Colonic mucosa (tissue), 4 donors: ENCODE data around the gene SFSWAP. TPM values are rescaled to one million over a fixed set of nuclear protein-coding genes. Genes with fewer than 3 reads are reported as not detected.
"Not testable (repeated sequence)": the region's sequence is repeated elsewhere in the genome, so short reads cannot be mapped to it uniquely, and the experiment has no call there.

Experiments used
- DNase-seq: peaks from one replicate; pipeline ENCODE4 v3.0.0-alpha.2; 2020
- H3K27ac ChIP-seq: fragments of 200-600 bp; one replicate; pipeline ENCODE4 v1.8.0; 2021
- H3K27me3 ChIP-seq: fragments of 200-600 bp; one replicate; pipeline ENCODE4 v1.8.0; 2021
- H3K36me3 ChIP-seq: fragments of 200-600 bp; one replicate; pipeline ENCODE4 v1.8.0; 2021
- H3K4me1 ChIP-seq: fragments of 200-600 bp; one replicate; pipeline ENCODE4 v1.8.0; 2021; ENCODE audit warnings: mild to moderate bottlenecking
- H3K4me3 ChIP-seq: fragments of 200-600 bp; one replicate; pipeline ENCODE4 v1.8.0; 2021
- H3K9ac ChIP-seq, 2 donors: one replicate each; pipeline ENCODE4 v1.7.0; 2013; ENCODE audit warnings: control low read depth in 2 of 2, low read depth in 2 of 2, low read length in 2 of 2
- H3K9me3 ChIP-seq: fragments of 200-600 bp; one replicate; pipeline ENCODE4 v1.8.0; 2021
- intact Hi-C: fragments of 100-400 bp; cut with DNase I; formaldehyde crosslinking; loops from one replicate; pipeline ENCODE4 v1.14.1; 2022
- total RNA-seq, 2 donors: library from RNA; stranded (reverse); fragmentation: NEBNext Ultra II Directional in 1 of 2; extraction: Animal tissue kit (Norgen Biotek cat#: 25700) in 1 of 2; gene quantifications; one replicate each; pipeline ENCODE4 v1.2.1, GENCODE V29; 2021
- TF ChIP-seq, protein P1 (sequence below): fragments of 200-600 bp; IDR thresholded peaks from one replicate; pipeline ENCODE4 v1.8.0; 2022; ENCODE audit warnings: antibody characterized with exemption, mild to moderate bottlenecking
- donor health status: healthy.
- donor health status: DM: no; HTN: no; CAD: no.
- donor health status: DM: no; HTN: no; CAD: no.

The SFSWAP gene
- total RNA-seq, 2 donors from 2014 or later: 28.2 to 35.6 TPM

DNA sequence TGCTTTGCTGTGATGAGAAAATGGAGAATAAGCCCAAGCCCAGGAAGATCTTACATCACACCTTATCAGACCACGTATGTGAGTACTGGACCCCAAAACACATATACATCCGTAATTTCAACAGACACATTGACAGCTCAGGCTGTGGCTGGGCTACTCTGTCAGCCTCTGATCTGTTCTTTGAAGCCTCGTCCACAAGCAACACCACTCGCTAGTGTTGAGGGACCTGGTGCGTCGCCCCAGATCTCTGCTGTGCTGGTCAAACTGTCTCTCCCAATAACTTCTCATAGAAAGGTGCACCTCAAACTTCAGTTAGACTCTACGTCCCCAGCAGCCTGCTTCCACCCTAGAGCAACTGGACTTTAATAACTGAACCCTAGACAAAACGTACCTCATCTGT is 10.6 kb upstream of the SFSWAP start:
- no peak overlapping the region for H3K9ac ChIP-seq
- TF ChIP-seq, protein P1, sequence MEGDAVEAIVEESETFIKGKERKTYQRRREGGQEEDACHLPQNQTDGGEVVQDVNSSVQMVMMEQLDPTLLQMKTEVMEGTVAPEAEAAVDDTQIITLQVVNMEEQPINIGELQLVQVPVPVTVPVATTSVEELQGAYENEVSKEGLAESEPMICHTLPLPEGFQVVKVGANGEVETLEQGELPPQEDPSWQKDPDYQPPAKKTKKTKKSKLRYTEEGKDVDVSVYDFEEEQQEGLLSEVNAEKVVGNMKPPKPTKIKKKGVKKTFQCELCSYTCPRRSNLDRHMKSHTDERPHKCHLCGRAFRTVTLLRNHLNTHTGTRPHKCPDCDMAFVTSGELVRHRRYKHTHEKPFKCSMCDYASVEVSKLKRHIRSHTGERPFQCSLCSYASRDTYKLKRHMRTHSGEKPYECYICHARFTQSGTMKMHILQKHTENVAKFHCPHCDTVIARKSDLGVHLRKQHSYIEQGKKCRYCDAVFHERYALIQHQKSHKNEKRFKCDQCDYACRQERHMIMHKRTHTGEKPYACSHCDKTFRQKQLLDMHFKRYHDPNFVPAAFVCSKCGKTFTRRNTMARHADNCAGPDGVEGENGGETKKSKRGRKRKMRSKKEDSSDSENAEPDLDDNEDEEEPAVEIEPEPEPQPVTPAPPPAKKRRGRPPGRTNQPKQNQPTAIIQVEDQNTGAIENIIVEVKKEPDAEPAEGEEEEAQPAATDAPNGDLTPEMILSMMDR: no peak
- DNase-seq: no peak
- no peak overlapping the region for H3K4me3 ChIP-seq
- H3K36me3 ChIP-seq: no peaks in the 10 kb centered on the region
- H3K4me1 ChIP-seq: no peaks in the 10 kb centered on the region
- H3K27ac ChIP-seq: no peak overlapping the region
- intact Hi-C loops: no loop called here
- H3K9me3 ChIP-seq: no peaks in the 10 kb centered on the region
- no peaks in the 10 kb centered on the region for H3K27me3 ChIP-seq

DNA sequence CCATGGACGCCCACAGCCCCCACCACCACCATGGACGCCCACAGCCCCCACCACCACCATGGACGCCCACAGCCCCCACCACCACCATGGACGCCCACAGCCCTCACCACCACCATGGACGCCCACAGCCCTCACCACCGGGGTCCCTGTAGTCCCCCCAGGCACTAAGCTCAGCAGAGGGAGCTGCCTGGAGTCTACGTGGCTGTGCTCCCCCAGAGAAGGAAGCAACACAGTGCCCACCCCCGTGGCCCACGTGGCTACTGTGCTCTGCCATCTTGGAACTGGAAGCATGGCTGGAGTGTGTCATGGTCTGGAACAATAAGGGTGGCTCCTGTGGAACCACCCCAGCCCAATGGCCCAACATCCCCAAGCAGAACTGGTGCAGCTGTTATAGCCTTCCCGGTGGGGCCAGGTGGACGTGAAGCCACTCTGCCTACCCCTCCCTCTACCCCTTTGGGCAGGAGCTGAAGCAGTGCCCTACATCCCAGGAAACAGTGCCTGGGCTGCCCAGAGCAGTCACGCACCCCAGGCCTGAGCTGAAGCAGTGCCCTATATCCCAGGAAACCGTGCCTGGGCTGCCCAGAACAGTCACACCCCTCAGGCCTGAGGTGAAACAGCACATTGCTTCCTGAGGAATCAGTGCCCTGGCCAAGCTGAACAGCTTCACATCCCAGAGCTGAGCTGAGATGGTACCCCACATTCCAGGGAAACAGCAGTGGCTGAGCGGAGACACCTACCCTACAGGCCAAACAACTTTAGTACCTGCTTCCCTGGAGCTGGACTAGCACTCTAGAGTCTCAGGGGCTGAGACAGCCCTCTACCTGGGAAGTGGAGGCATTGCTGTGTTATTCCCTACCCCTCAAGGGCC is 9.0 kb upstream of the SFSWAP start:
- Histone ChIP-seq H3K4me1 (no peaks in the 10 kb centered on the region), H3K4me3 (no peak overlapping the region), H3K9ac (no peak overlapping the region), H3K9me3 (no peaks in the 10 kb centered on the region), H3K27ac (no peak overlapping the region), H3K36me3 (no peaks in the 10 kb centered on the region), H3K27me3 (no peaks in the 10 kb centered on the region)
- TF ChIP-seq, protein P1: no peak
- intact Hi-C loops: no loop called here
- DNase-seq: no peak

DNA sequence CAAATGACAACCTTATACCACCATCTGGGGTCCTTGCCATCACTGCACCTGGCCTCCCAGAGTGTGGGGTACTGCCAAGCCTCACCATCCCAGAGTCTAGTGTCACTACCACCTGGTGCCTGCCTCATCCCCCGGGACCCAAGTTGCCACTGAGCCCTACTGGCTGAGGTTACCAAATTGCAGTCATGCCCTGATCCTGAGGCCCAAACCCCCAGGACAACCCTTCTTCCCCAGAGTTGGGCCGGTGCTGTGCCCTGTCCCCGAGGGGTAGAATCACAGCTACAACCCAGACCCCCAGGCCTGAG is 8.4 kb upstream of the SFSWAP start:
- no peaks in the 10 kb centered on the region for H3K36me3 ChIP-seq
- H3K4me3 ChIP-seq: no peak overlapping the region
- H3K4me1 ChIP-seq: no peaks in the 10 kb centered on the region
- intact Hi-C loops: no loop called here
- H3K27me3 ChIP-seq: no peaks in the 10 kb centered on the region
- no peaks in the 10 kb centered on the region for H3K9me3 ChIP-seq
- TF ChIP-seq, protein P1: no peak
- DNase-seq: no peak
- H3K9ac ChIP-seq: no peak overlapping the region
- H3K27ac ChIP-seq: no peak overlapping the region

DNA sequence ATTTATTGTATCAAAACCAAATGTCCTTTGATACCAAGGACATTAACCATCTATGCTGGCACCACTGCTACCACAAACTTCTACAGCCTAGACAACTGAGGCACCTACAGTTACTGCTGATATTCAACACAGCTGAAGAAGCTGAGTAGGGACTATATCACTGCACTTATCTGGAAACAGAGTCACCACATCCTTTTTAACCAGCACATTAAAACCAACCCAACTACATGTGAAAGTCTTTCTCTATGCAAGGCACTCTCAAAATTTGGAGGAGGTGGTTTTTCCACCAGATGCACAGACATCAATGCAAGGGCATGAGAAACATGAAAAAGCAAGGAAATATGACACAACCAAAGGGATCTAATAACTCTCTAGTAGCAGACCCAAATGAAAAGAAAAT is 7.7 kb upstream of the SFSWAP start:
- no peak for DNase-seq
- H3K9me3 ChIP-seq: no peaks in the 10 kb centered on the region
- no peaks in the 10 kb centered on the region for H3K4me1 ChIP-seq
- H3K4me3 ChIP-seq: no peak overlapping the region
- intact Hi-C loops: no loop called here
- no peak overlapping the region for H3K9ac ChIP-seq
- H3K36me3 ChIP-seq: no peaks in the 10 kb centered on the region
- H3K27me3 ChIP-seq: no peaks in the 10 kb centered on the region
- TF ChIP-seq, protein P1: no peak
- H3K27ac ChIP-seq: no peak overlapping the region

DNA sequence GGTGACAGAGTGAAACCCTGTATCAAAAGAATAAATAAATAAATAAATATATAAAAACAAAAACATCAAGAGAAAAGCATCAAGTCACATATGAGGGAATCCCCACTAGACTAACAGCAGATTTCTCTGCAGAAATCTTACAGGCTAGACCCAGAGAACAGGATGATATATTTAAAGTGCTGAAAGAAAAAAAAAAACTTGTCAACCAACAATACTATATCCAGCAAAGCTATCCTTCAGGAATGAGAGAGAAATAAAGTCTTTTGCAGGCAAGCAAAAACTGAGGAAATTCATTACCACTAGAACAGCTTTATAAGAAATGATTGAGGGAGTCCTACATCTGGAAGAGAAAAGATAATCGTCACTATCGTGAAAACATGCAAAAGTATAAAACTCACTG is 6.4 kb upstream of the SFSWAP start:
- H3K9me3 ChIP-seq: no peaks in the 10 kb centered on the region
- intact Hi-C loops: no loop called here
- DNase-seq: no peak
- H3K9ac ChIP-seq: no peak overlapping the region
- TF ChIP-seq, protein P1: no peak
- no peak overlapping the region for H3K27ac ChIP-seq
- no peaks in the 10 kb centered on the region for H3K27me3 ChIP-seq
- no peaks in the 10 kb centered on the region for H3K36me3 ChIP-seq
- no peaks in the 10 kb centered on the region for H3K4me1 ChIP-seq
- no peak overlapping the region for H3K4me3 ChIP-seq

DNA sequence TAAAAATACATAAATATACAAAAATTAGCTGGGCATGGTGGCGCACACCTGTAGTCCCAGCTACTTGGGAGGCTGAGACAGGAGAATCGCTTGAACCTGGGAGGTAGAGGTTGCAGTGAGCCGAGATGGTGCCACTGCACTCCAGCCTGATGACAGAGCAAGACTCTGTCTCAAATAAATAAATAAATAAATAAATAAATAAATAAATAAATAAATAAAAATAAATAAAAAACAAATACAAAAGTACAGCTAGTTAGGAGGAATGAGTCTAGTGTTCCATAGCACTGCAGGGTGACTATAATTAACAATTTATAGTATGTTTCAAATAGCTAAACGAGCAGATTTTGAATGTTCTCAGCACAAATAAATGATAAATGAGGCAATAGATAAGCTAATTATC is 4.2 kb upstream of the SFSWAP start:
- H3K9me3 ChIP-seq, H3K4me1 ChIP-seq, H3K36me3 ChIP-seq, H3K27ac ChIP-seq, H3K9ac ChIP-seq, H3K4me3 ChIP-seq, DNase-seq, H3K27me3 ChIP-seq, intact Hi-C loops: not testable (repeated sequence)
